Measurements from ENCODE around the gene TMIGD1.

The TMIGD1 gene

GRCh38 chr17:30267625-30268024, 66.2 kb downstream of the TMIGD1 start:
- peaks cover 89% of the 10 kb centered on the region for H3K36me3 ChIP-seq (ENCODE audit: low read depth)
- DNase-seq (ENCODE audit: low spot score): no peak

More at GRCh38 chr17:30267625-30268024, 66.2 kb downstream of the TMIGD1 start:
- no peak for TF ChIP-seq CTCF (IDR thresholded peaks at IDR 0.05; ENCODE audit: poor library complexity, severe bottlenecking)
- no peaks in the 10 kb centered on the region for H3K27me3 ChIP-seq (ENCODE audit: insufficient read depth, poor library complexity, severe bottlenecking)
- H3K4me1 ChIP-seq (ENCODE audit: insufficient read depth, poor library complexity, severe bottlenecking): no peaks in the 10 kb centered on the region
- no peak for ATAC-seq (ENCODE audit: low read depth)
- H3K4me3 ChIP-seq (ENCODE audit: severe bottlenecking): no peak overlapping the region
- H3K9me3 ChIP-seq (ENCODE audit: severe bottlenecking): no peaks in the 10 kb centered on the region
- no peak overlapping the region for H3K27ac ChIP-seq (ENCODE audit: poor library complexity, severe bottlenecking)

All from RWPE2 (cell line).